ENCODE measurements around the gene TMEM126A.
"Not testable (repeated sequence)": the region's sequence is repeated elsewhere in the genome, so short reads cannot be mapped to it uniquely, and the experiment has no call there.

Gene TMEM126A

DNA sequence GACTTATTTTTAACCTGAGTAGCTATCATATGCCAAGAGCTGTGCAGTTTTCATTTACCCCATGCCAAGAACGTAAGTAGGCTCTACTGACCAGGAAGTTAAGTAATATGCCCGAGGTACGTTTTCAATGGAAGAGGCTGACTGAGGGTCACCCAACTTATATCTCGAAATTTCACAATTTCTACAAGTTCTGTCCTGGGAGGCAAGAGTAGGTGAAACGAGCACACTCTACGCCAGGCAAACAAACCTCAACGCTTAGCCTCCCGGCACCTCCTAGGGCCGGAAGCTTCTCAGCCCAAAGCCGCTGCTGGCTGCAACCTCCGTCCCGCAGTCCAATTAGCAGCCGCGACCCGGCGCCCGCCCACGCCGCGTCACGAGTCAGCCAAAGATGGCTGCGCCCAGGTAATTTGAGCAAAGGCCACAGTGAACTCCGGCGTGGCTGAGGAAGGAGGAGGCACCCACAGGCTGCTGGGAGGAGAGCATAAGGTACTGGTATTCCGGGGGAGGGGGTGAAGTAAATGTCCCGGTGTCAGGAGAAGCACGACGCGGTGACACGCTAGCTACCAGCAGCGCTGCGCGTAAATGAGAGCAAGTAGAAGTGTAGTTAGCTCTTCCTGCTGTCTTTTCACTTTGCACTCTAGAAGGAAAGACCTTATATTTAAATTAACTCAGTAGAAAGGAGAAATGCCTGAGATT lies at the start of gene TMEM126A:
TMEM126A (plus strand) TSS at position 364 of the 696 bp plus-strand sequence. CDS start 2,289 bp downstream, outside the sequence.
- DNase-seq (ENCODE audit: low spot score) = peak; percentile 93

DNA sequence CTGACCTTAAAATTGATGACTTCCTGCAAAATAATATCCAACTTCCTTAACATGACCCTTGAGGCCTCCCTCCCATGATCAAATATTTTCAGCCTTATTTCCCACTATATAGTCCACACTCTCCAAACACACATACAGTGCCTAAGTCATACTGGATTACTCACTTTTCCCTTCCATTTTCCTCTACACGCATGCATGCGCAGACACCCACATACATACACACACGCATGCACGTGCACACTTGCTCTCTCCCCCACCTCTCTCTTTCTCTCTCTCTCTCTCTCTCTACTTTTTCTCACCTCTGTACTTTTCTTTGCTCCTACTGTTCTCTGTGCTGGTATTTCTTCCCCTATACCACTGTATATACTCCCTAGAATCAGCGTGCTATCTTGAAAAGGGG lies 48.7 kb upstream of the TMEM126A start:
- DNase-seq (ENCODE audit: low spot score) = no peak

DNA sequence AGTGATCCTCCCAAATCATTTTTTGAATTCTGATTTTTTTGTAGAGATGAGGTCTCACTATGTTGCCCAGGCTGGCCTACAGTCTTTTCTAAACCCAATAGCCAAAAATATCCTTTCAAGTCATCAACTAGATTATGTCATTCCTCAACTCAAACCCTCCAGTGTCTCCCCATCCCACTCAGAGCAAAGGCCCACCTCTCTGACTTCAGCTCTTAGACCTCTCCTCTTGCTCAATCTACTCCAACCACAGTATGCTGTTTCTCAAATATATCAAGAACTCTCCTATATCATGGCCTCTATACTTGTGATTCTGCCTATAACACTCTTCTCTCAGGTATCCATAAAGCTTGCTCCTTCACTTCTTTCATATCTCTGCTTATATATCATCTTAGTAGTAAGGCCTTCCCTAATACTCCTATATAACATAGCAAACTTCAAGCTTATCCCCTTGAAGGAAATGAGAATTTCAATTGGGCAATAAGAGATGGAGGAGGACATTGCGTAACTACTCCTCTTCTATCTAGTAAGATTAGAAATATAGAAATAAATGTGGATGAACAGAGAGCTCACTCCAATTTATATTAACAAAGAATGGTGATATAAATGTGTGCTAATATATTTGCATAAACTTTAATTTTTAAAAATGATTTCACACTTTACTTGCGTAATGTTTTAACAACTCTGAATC lies 45.1 kb upstream of the TMEM126A start:
- no peak for DNase-seq (ENCODE audit: low spot score)

DNA sequence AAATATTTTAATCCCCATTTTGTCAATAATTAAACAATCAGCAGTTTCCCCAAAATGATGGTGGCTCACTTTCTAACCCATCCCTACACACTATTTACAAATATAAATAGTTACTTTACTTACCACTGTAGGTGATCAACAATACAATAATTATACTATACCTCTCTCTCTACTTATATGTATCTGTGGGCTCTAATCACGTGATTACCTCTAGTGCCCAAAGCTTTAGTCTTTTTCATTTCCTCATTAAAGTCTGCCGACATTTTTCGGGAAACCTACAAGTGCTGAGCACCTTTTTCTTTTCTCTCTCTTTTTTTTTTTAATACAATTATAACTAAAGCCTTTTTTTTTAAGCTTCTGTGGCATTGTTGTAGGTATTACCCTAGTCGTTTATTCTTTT lies 44.5 kb upstream of the TMEM126A start:
- no peak for DNase-seq (ENCODE audit: low spot score)

DNA sequence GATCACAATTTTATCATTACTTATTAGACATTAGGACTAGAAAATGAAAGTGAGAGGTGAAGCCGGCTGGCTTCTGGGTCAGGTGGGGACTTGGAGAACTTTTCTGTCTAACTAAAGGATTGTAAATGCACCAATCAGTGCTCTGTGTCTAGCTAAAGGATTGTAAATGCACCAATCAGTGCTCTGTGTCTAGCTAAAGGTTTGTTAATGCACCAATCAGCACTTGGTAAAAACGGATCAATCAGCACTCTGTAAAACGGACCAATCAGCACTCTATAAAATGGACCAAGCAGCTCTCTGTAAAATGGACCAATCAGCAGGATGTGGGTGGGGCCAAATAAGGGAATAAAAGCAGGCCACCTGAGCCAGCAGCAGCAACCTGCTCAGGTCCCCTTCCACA lies 41.5 kb upstream of the TMEM126A start:
- not testable (repeated sequence) for DNase-seq (ENCODE audit: low spot score)

DNA sequence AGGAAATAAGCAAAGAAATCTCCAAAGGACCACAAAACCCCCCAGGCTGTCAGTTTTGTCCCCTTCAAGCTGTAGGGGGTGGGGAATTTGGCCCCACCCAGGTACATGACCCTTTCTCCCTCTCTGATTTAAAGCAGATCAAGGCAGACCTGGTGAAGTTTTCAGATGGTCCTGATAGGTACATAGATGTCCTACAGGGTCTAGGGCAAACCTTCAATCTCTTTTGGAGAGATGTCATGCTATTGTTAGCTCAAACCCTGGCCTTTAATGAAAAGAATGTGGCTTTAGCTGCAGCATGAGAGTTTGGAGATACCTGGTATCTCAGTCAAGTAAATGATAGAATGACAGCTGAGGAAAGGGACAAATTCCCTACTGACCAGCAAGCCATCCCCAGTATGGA lies 39.1 kb upstream of the TMEM126A start:
- not testable (repeated sequence) for DNase-seq (ENCODE audit: low spot score)

DNA sequence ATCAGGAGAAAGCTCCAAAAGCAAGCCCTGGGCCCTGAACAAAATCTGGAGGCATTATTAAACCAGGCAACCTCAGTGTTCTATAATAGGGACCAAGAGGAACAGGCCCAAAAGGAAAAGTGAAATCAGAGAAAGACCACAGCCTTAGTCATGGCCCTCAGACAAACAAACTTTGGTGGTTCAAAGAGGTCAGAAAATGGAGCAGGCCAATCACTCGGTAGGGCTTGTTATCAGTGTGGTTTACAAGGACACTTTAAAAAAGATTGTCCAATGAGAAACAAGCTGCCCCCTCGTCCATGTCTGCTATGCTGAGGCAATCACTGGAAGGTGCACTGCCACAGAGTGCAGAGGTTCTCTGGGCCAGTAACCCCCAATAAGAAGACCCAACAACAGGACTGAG lies 38.5 kb upstream of the TMEM126A start:
- DNase-seq (ENCODE audit: low spot score) = not testable (repeated sequence)

DNA sequence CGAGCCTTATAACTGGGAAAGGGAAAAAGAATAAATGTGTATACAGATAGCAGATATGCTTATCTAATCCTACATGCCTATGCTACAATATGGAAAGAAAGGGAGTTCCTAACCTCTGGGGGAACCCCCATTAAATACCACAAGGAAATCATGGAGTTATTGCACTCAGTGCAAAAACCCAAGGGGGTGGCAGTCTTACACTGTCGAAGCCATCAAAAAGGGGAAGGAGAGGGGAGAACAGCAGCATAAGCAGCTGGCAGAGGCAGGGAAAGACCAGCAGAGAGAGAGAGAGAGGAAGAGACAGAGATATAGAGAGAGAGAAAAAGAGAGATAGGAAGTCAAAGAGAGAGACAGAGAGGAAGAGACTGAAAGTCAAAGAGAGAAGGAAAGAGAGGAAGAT lies 36.1 kb upstream of the TMEM126A start:
- DNase-seq (ENCODE audit: low spot score) = not testable (repeated sequence)

DNA sequence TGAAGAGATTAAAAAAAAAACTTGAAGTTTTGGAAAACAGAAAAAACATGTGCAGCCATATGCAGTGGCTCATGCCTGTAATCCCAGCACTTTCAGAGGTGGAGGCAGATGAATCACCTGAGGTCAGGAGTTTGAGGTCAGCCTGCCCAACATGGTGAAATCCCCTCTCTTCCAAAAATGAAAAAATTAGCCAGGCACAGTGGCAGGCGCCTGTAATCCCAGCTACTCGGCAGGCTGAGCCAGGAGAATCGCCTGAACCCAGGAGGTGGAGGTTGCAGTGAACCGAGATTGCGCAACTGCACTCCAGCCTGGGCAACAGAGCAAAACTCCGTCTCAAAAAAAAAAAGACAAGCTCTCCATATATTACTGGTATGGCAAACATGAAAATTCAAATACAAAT lies 28.3 kb upstream of the TMEM126A start:
- no peak for DNase-seq (ENCODE audit: low spot score)

DNA sequence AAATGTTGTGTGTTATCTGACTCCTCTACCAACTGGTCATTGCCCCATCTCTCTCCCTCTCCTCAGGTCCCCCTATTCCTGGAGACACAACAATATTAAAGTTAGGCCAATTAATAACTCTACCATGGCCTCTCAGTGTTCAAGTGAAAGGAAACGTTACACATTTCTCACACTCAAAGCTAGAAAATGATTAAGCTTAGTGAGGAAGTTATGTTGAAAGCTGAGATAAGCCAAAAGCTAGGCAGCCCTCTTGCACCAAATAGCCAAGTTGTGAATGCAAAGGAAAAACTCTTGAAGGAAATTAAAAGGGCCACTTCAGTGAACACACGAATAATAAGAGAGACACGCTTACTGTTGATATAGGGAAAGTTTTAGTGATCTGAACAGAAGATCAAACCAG lies 27.5 kb upstream of the TMEM126A start:
- no peak for DNase-seq (ENCODE audit: low spot score)

DNA sequence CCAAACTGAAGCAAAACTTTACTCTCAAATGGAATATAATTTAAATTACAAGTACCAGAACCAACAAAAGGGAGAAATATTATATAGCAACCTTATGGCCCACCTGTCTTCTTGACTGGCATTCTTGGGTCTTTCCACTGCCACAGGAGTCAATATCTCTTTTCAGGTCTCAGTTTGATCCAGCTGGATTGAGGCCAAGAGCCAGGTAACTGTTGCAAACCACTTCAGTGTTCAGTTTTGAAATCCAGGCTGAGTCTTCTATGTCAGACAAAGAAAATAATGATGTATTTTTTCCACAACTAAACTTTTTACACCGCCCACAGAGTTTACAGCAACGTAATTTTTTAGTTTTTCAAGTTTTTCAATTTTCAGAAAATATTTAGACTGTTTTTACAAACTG lies 21.3 kb upstream of the TMEM126A start:
- no peak for DNase-seq (ENCODE audit: low spot score)

DNA sequence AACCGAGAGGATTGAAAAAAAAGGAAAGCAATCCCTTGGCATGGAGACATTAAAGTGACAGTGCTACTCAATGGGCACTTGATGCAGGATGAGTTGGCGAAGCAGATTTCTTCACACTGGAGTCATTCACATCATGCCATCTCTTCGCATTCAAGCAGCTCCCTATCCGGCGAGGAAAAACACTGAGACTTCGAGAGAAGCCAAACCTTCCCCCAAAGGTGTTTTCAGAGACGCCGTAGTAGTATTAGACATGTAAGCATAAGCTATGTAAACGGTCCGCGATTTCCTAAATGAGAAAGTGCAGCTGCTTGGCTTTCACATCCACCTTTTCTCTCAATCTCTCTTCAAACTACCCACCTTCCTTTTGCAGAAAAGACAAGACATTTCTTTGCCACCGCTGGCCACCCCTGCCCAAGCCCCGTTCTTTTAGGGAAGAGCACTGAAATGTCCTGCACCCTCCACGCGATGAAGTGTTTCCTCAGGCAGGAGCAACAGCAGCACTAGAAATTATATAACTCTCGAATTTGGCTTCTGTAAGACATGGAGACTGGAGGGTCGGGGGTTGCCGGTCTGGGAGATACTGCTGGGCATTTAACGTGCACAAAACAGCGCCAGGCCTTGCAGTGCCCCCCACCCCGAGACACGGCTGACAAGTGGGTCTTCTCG lies 20.3 kb upstream of the TMEM126A start, which contains the start of gene DLG2:
DLG2 (minus strand) TSS at position 13 of the 666 bp plus-strand sequence.
- DNase-seq (ENCODE audit: low spot score) = peak; percentile 65

DNA sequence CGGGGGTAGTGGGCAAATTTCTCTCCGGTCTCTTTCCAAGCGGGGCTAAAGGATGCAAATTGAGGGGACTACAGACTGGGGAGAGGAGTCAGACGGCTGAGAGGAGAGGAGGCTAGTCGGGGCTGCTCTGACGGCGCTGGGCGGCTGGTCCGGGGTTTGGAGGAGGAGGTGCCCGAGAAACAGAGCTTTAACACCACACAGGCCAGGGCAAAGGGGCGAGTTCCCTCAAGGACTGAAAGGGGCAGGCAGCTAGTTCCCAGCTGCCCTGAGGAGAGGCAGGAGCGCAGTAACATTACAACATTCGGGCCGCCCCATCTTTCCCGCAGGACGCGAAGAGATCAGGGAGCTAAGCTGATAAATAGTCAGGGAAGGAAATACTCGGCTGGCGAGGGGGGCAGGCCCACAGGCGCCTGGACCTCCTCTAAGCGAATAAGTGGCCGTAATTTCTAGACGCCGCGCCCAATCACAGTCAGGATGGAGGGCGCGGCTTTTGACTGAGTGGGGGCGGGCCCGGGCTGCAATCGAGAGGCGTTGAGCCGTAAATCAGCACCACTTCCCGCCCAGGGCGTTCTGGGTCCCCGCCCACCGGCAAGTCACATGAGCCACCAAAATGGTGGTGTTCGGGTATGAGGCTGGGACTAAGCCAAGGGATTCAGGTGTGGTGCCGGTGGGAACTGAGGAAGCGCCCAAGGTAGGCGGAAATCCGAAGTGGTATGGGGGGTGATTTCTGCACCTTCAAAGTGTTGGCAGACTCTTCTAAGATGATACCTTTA lies 19.6 kb upstream of the TMEM126A start, which contains the start of gene TMEM126B:
TMEM126B (plus strand) TSS at position 596 of the 773 bp plus-strand sequence; CDS start at position 611, 15 bp downstream.
- DNase-seq (ENCODE audit: low spot score) = peak; percentile 98

DNA sequence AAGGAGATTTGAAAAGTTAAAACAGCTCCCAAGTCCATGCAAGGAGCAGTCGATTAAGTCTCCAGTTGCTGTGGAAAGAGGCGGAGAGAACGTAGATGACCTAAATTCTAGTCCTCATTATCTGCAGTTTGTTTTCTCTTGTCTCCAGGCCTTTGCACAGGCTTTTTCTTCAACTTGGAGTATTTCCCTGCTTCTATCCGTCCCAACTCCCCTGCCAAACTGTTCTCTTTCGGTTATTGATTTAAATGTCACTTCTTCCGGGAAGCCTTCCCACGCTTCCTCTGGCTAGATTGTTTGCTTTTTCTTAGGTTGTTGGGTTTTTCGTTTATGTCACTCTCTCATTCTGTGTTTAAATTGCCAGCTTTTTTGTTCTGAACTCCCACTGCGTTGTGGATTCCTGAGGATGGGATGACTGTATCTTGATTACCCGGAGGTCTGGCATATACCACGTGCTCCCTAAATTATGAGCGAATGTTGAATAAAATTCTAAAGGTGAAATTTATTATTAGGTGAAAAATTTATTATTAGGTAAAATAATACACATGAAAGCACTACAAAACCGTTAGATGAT lies 18.9 kb upstream of the TMEM126A start:
- no peak for DNase-seq (ENCODE audit: low spot score)

DNA sequence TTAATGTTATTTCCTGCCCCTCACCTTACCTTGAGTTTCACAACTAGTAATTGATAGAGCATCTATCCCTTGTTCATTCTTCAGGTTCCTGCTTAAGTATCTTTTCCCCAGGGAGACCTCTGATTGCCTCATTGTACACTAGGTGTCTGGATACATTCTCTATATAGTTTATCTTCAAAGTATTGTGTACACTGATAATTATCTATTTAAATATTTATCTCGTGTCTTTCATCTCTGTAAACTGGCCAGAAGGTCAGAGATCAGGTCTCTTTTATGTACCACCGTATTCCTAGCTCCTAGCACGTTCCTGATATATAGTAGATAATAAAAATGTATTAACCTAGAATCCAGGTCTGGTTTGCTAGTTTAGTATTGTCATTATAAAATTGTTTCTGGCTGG lies 13.0 kb upstream of the TMEM126A start:
- no peak for DNase-seq (ENCODE audit: low spot score)

DNA sequence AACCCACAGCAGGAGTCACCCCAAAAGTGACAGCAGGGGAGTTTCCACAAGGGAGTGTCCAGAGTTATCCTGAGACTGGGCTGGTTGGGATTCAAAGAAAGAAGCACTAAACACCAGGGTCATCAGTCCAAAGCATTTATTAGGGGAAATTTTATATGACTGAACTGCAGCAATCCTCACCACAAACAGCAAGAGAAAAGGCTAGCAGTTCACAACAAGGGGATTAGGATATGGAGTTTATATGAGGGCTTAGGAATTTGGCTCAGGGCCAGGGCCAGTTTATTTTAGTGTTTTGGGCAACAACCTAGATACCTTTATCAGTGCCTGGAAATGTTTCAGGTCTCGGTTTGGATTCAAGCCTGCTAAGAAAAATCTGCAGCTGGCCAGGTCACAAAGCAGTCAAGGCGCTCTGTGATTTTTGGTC lies 4.6 kb upstream of the TMEM126A start:
- DNase-seq (ENCODE audit: low spot score) = no peak

DNA sequence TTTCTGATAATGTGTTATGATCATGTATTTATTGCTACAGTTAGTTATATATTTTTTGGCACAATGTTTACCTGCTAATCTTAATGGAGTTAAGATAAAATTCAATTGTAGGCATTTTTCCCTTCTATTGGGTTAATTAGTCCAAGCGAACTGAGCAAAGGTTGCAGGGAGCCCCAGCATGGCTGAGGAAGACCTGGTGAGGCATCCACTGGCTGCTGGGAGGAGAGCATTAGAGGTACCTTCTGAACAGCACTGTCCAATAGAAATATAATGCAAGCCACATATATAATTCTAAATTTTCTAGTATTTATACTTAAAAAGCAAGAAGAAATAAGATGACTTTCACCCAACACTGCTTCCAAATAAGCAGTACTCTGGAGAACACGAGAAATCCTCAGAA lies 689 bp upstream of the TMEM126A start:
- DNase-seq (ENCODE audit: low spot score) = no peak

DNA sequence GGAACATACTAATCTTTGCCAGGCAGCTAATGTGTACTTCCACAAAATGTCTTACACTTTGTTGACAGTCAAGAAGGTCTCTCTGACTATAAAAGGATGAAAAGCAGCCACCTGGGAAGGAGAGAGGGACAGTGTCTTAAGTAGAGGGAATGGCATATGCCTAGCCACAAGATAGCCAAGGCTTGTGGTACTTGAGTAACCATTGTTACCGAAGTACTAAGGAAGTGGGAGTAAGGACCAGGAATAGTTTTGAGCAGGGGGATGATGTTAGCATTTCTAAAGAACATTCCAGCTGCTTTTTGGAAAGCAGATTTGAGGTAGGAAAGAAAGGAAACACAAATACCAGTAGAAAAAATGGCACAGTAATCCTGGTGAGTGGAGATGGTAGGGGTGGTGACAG lies 3.4 kb downstream of the TMEM126A start:
- DNase-seq (ENCODE audit: low spot score) = no peak

DNA sequence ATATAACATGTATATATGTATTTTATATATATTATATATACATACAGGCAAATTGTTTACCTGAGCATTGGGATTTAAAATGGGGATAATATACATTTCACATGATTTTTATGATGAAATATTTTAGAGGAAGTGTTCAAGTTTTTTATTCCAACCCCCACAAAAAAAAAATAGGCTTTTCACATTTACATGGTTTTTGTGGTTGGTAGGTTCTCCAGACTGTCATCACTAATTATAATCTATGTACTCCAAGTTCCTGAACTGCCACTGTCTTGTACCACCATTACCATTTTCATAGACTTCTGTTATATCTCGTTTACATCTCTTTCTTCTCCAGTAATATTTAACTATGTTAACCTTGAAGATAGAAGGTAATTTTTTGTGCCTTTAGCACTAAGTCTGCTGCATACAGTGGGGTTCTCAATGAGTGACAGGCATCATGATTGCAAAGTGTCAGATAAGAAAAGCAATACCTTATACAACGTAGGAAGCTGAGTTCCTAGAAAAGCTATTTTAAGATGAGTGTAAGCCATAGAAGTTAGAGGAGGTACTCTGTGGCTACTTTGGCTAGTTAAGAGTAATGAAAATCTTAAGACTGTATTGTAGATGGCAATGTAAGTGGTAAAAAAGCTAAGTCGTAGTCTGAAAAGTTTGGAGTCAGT lies 5.2 kb downstream of the TMEM126A start:
- DNase-seq (ENCODE audit: low spot score) = no peak

DNA sequence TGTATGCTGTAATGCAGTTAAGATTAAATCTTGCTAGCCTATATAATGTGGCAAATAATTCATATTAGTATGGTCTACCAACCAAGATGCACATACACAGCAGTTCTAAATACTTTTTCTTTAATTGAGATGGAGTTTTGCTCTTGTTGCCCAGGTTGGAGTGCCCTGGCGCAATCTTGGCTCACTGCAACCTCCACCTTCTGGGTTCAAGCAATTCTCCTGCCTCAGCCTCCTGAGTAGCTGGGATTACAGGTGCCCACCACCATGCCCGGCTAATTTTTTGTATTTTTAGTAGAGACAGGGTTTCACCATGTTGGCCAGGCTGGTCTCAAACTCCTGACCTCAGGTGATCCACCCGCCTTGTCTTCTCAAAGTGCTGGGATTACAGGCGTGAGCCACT lies 6.6 kb downstream of the TMEM126A start:
- not testable (repeated sequence) for DNase-seq (ENCODE audit: low spot score)

DNA sequence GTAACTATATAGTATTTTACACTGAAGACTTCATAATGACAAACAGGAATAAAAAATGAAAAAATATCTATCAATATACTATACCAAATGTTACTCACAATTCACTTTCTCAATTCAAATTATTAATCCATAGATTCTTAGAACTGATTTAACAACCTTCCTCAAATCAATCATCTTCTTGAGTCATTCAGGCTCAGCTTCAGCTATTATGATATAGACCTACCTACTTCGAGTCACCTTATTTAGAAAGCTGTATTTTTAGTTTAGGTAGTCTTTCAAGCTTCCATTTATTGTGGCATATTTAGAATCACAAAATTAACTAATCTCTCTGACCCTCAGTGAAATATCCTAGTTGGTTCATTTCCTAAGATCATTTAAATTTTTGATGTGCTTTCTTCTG lies 9.0 kb downstream of the TMEM126A start:
- DNase-seq (ENCODE audit: low spot score) = no peak

Data from left forelimb (tissue), 1 donor.